IPS-20b (cell line): ENCODE results near the gene HTR3A.

Experiments used
- H3K27ac ChIP-seq: one replicate; pipeline ENCODE4 v1.5.1; 2013; ENCODE audit warnings: low read length
- H3K27me3 ChIP-seq: 2 replicates; pipeline ENCODE4 v1.6.1; 2013; ENCODE audit warnings: mild to moderate bottlenecking, low read length, inconsistent platforms; ENCODE audit not compliant: insufficient read depth
- H3K36me3 ChIP-seq: 2 replicates; pipeline ENCODE4 v1.6.1; 2013; ENCODE audit warnings: low read depth, mild to moderate bottlenecking, inconsistent platforms, low read length, moderate library complexity; ENCODE audit not compliant: insufficient read depth
- H3K4me1 ChIP-seq: 2 replicates; pipeline ENCODE4 v1.6.1; 2013; ENCODE audit warnings: mild to moderate bottlenecking, control low read depth, inconsistent platforms, low read length, moderate library complexity; ENCODE audit not compliant: insufficient read depth
- H3K4me3 ChIP-seq: 2 replicates; pipeline ENCODE4 v1.5.1; 2013; ENCODE audit warnings: mild to moderate bottlenecking, low read length, inconsistent platforms
- H3K9ac ChIP-seq: 2 replicates; pipeline ENCODE4 v1.6.1; 2013; ENCODE audit warnings: low read depth, mild to moderate bottlenecking, inconsistent platforms, low read length, moderate library complexity
- H3K9me3 ChIP-seq: 2 replicates; pipeline ENCODE4 v1.6.1; 2013; ENCODE audit warnings: mild to moderate bottlenecking, low read depth, low read length, inconsistent platforms; ENCODE audit not compliant: insufficient read depth

HTR3A gene

DNA sequence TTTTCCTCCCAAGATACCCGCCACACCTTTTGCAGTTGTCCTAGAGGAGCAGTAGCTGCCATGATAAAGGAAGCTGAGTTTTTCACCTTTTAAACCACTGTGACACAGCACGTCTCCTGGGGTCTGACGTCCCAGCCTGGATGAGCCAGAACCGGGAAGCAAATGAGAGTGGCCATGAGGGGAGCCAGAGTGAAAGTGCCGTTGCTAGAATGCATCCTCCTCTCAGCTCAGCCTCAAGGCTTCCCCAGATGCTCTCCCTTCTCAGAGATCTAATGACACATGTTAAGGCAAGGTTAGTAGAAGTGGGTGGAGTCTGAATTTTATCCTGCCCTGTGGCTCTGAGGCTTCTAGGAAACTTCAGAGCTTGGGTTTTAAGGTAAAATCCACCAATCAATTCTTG is 23.4 kb upstream of the HTR3A start:
- Histone ChIP-seq H3K4me3 (no peak overlapping the region), H3K27ac (no peak overlapping the region), H3K9ac (no peak overlapping the region), H3K27me3 (no peaks in the 10 kb centered on the region), H3K4me1 (peaks cover 8% of the 10 kb centered on the region), H3K9me3 (no peaks in the 10 kb centered on the region), H3K36me3 (no peaks in the 10 kb centered on the region)

DNA sequence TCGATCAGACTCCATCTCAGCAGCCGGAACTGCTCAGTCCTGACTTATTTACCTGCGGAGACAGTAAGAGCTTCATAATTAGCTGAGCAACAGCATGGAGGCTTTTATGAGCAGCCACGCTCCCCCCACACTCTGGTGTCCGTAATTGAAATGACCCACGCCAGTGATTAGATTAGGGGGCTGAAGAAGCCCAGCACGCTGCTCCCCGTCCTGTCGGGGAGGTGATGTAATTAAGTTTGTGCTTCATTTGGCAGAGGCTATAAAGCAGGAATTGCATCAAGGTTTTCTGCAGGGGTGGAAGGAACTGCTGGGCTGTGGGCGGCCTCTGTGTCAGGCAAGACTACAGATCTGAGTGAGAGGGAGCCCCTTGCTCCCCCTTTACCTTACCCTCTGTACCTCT is 22.8 kb upstream of the HTR3A start:
- Histone ChIP-seq H3K4me3 (no peak overlapping the region), H3K27ac (no peak overlapping the region), H3K4me1 (peaks cover 8% of the 10 kb centered on the region), H3K36me3 (no peaks in the 10 kb centered on the region), H3K27me3 (no peaks in the 10 kb centered on the region), H3K9ac (no peak overlapping the region), H3K9me3 (no peaks in the 10 kb centered on the region)

DNA sequence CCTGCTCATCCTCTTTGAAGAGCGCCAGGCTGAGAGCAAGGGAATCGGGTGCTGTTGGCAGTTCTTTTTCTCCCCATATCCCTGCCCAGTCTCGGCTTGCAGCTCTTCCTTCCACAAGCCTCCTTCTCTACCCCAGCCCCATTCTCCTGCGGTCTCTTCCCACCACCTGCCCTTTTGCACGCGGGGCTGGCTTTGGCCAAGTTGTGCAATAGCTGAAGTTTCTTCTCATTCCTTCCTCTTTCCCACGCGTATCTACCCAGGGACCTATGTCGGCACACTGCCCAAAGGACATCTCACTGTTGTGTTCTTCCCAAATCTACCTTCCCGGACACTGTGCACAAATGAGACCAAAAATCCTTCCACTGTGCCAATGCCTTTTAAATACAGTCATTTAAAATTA is 22.3 kb upstream of the HTR3A start:
- Histone ChIP-seq H3K9me3 (no peaks in the 10 kb centered on the region), H3K4me1 (peaks cover 8% of the 10 kb centered on the region), H3K9ac (no peak overlapping the region), H3K36me3 (no peaks in the 10 kb centered on the region), H3K4me3 (no peak overlapping the region), H3K27me3 (peaks cover 4% of the 10 kb centered on the region; the same call in 1 of the 2 replicates), H3K27ac (no peak overlapping the region)

DNA sequence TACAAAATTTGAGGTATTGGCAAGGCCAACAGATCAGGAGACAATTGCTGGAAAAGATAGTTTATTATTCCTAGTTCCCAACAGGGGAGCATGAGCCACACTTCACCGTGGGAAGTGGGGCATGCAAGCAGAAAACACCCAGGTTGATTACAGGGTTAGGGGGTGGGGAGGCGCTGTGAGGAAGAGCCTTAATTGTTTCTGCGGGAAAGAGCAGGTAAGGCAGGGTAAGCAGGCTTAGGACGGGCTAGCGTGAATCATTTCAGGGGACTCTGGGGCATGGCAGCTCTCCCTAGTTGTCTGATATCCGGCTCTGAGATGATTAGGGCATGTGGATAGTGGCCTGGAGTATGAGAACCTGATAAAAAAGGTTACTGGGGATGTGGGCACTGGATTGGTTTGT is 20.7 kb upstream of the HTR3A start:
- no peaks in the 10 kb centered on the region for H3K9me3 ChIP-seq
- no peak overlapping the region for H3K27ac ChIP-seq
- no peak overlapping the region for H3K9ac ChIP-seq
- H3K4me1 ChIP-seq, result peaks cover 17% of the 10 kb centered on the region
- peaks cover 6% of the 10 kb centered on the region; the same call in 1 of the 2 replicates for H3K27me3 ChIP-seq
- H3K4me3 ChIP-seq, result no peak overlapping the region
- H3K36me3 ChIP-seq, result no peaks in the 10 kb centered on the region

DNA sequence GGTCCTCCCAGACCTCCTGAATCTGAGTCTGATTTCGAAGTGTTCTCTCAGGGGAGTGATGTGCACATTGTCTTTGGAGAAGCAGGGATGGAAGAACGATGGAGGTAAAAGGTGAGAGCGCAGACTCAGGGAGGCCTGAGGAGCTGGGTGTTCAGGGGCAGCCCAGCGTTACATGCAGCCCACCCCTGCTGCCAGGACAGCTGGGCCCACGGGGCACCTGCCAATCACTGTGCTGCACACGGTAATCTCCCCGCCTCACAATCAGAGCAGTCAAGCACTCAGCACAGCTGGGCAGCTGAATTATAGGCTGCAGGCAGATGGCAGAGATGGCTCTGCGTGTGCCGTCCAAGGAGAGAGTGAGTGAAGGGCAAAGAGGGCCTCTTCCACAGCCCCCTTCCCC is 17.9 kb upstream of the HTR3A start:
- peaks cover 6% of the 10 kb centered on the region; the same call in 1 of the 2 replicates for H3K27me3 ChIP-seq
- no peak overlapping the region for H3K9ac ChIP-seq
- H3K9me3 ChIP-seq, result no peaks in the 10 kb centered on the region

DNA sequence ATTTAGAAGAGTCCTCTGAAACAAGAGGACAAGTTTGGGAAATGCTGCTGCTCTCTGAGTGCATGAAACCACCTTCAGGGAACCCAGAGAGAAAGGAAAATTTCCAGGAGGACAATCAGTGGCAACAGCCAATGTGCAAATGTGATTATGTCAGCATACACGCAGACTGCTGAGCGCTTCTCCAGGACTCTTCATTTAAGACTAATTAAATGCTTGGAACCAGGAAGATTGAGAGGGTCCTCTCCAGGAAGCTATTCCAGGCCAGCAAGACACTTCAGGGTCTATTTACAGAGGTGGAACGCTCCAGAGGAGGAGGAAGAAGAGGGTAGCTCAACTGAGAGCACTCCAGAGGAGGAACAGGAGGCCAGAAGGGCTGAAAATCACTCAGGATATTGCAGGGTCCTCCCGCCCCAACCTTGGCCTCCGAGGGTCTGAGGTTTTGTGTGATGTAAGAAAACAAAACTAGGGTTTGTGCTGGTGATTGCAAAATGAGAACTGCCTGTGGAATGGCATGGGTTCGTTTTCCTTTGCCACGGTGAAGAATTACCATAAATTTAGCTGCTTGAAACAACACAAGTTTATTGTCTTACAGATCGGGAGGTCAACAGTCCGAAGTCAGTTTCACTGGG is 14.1 kb upstream of the HTR3A start:
- Histone ChIP-seq H3K9me3 (no peaks in the 10 kb centered on the region), H3K9ac (no peak overlapping the region), H3K4me1 (peaks cover 9% of the 10 kb centered on the region), H3K27ac (no peak overlapping the region), H3K27me3 (peaks cover 6% of the 10 kb centered on the region; the same call in 1 of the 2 replicates), H3K36me3 (no peaks in the 10 kb centered on the region), H3K4me3 (no peak overlapping the region)

More for the DNA sequence above, 17.9 kb upstream of the HTR3A start:
- Histone ChIP-seq H3K27ac (no peak overlapping the region), H3K4me3 (no peak overlapping the region), H3K4me1 (peaks cover 9% of the 10 kb centered on the region), H3K36me3 (no peaks in the 10 kb centered on the region)

DNA sequence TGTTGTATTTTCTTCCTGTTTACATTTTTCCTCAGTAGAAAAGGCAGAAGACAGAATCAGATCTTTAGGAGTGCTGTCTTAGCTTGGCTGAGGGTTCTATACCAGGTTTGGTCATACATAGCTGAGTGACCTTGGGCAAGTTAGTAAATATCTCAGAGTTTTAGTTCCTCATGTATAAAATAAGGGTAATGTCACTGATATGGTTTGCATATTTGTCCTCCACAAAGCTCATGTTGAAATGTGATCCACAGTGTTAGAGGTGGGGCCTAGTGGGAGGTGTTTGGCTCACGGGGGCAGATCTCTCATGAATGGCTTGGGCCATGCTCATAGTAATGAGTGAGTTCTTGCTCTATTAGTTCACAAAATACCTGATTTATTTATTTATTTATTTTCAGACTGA is 7.5 kb upstream of the HTR3A start:
- no peak overlapping the region for H3K27ac ChIP-seq
- no peaks in the 10 kb centered on the region for H3K27me3 ChIP-seq
- H3K9me3 ChIP-seq, result no peaks in the 10 kb centered on the region
- no peak overlapping the region for H3K9ac ChIP-seq
- H3K4me1 ChIP-seq, result no peaks in the 10 kb centered on the region
- H3K36me3 ChIP-seq, result no peaks in the 10 kb centered on the region
- H3K4me3 ChIP-seq, result no peak overlapping the region

DNA sequence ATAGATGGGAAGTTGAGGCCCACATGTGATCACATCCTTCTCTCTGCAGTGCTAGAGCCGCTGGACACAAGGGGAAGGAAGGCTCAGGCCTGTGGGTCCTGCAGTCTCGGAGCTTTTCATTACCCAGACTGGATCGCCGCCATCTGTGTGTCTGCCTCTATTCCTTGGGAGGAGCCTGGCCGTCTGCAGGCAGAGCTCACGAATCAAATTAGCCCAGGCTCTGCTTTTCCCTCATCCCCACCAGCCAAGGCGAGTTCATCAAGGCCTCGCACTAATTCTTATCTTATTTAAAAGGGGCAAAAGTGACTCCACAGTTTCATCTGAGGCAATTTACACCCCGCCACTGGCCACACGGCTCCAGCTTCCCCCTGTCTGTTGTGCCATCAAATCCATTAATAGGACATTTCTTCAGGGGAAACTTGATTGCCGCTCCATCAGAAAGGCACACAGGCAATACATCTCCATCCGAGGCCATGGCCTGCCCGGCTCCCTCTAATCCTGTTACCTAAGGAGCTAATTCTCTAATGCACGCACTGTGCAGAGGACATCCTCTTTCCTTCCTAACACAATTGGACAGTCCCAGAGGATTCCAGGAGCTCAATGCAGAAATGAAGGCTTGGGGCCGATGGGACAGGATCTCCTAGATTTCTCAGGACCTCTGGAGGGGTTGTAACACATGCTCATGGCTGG is 3.3 kb upstream of the HTR3A start:
- Histone ChIP-seq H3K36me3 (no peaks in the 10 kb centered on the region), H3K4me3 (no peak overlapping the region), H3K27ac (no peak overlapping the region), H3K9ac (no peak overlapping the region), H3K9me3 (no peaks in the 10 kb centered on the region), H3K27me3 (peaks cover 8% of the 10 kb centered on the region), H3K4me1 (peaks cover 10% of the 10 kb centered on the region; the same call in 1 of the 2 replicates)

DNA sequence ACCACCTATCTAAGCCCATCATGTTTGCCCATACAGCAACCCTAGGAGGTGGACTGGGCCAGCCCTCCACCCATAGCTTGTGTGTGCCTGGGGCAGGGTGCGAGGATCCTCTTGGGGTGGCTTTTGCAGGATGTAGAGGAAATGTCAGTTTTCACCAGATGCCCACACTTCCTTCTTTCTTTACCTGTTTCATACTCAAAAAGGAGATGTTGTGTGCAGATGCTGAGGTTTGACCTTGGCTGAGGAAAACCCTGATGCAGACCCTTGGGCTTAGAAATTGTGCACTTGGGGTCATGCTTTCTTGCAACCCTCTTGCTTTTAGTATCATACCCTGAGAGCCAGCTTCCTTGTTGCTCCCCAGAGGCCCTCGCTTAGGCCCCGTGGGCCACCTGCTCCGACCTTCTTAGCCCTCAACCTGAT is 2.2 kb downstream of the HTR3A start:
- Histone ChIP-seq H3K9ac (no peak overlapping the region), H3K27me3 (peaks cover 15% of the 10 kb centered on the region), H3K4me3 (no peak overlapping the region), H3K4me1 (peaks cover 10% of the 10 kb centered on the region; the same call in 1 of the 2 replicates), H3K9me3 (no peaks in the 10 kb centered on the region), H3K36me3 (no peaks in the 10 kb centered on the region), H3K27ac (no peak overlapping the region)

DNA sequence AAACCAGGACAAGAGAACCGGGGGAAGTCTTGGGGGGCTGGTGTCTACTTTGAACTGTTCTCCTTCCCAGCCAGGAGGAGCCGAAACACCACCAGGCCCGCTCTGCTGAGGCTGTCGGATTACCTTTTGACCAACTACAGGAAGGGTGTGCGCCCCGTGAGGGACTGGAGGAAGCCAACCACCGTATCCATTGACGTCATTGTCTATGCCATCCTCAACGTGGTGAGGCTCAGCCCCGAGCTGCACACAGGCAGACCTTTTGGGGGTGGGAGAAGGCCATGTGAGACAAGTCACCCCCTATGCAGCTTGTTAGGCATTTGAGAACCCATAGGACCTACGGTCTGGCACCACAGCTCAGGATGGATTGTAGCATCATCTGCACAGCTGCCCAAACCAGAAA is 2.8 kb downstream of the HTR3A start:
- Histone ChIP-seq H3K36me3 (no peaks in the 10 kb centered on the region), H3K9ac (no peak overlapping the region), H3K27ac (no peak overlapping the region), H3K27me3 (peaks cover 15% of the 10 kb centered on the region), H3K9me3 (no peaks in the 10 kb centered on the region), H3K4me3 (no peak overlapping the region), H3K4me1 (peaks cover 10% of the 10 kb centered on the region; the same call in 1 of the 2 replicates)

DNA sequence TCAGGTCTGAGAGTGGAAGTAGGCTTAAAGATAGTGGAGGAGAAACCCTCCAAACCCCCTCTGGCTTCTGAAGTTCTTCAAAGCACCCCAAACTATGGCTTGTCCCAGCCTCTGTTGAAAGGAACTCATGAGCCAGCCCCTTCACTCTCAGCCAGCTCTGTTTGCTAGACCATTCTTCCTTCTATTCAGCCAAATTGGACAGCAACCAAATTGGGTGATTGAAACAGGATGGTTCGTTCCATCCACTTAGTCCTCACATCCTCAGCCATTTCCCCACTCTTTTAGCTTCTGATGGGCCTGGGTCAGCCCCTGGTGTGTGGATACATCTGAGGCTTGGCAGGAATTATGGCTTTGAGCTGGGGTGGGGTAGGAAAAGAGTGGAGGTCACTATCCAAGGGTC is 4.5 kb downstream of the HTR3A start:
- no peaks in the 10 kb centered on the region for H3K36me3 ChIP-seq

DNA sequence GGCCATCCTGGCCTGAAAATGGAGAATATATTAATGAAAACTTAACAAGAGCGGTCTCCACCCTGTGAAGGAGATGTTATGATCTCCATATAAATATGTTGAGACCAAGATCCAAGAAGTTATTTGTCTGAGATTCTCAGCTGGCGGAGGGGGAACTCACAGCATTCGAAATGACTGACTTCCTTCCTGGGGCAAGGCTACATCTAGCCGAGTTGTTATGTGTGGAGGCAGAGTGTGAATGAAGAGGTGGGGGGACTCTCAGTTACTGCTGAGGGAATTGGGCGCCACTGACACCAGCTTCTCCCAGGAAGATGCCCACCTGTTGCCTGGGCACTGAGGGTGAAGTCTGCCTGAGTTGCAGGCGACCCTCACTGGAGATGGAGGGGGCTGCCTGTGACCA is 5.9 kb downstream of the HTR3A start:
- H3K36me3 ChIP-seq, result no peaks in the 10 kb centered on the region
- H3K4me1 ChIP-seq, result no peaks in the 10 kb centered on the region
- no peak overlapping the region for H3K4me3 ChIP-seq
- no peak overlapping the region for H3K27ac ChIP-seq
- H3K27me3 ChIP-seq, result peaks cover 15% of the 10 kb centered on the region
- H3K9ac ChIP-seq, result no peak overlapping the region
- H3K9me3 ChIP-seq, result no peaks in the 10 kb centered on the region

More for the DNA sequence above, 4.5 kb downstream of the HTR3A start:
- Histone ChIP-seq H3K4me3 (no peak overlapping the region), H3K4me1 (peaks cover 10% of the 10 kb centered on the region; the same call in 1 of the 2 replicates), H3K27ac (no peak overlapping the region), H3K9me3 (no peaks in the 10 kb centered on the region), H3K9ac (no peak overlapping the region), H3K27me3 (peaks cover 15% of the 10 kb centered on the region)
